Testis (tissue), 3 donors: ENCODE measurements around the gene L1CAM. TPM values are rescaled to one million over a fixed set of nuclear protein-coding genes. Genes with fewer than 3 reads are reported as not detected.

Experiments
- DNase-seq: peaks from one replicate; pipeline ENCODE4 v3.0.0-alpha.2; 2019
- H3K27ac ChIP-seq, 2 donors: fragments of 200-600 bp; sonication (generic); one replicate each; pipeline ENCODE4 v1.5.1; 2019
- H3K27me3 ChIP-seq: fragments of 200-600 bp; sonication (generic); one replicate; pipeline ENCODE4 v1.5.1; 2019
- H3K36me3 ChIP-seq: fragments of 200-600 bp; sonication (generic); one replicate; pipeline ENCODE4 v1.5.1; 2017; ENCODE audit warnings: low read depth; ENCODE audit errors: missing control alignments
- H3K4me1 ChIP-seq: fragments of 200-600 bp; sonication (generic); one replicate; pipeline ENCODE4 v1.5.1; 2019
- H3K4me3 ChIP-seq, 2 donors: fragments of 200-600 bp; sonication (generic); one replicate each; pipeline ENCODE4 v1.5.1; 2017 to 2019
- H3K9me3 ChIP-seq: fragments of 200-600 bp; sonication (generic); one replicate; pipeline ENCODE4 v1.5.1; 2017
- CTCF ChIP-seq, 3 experiments: fragments of 450-650 bp in 2 of 3; fragments of 200-600 bp in 1 of 3; sonication (generic) in 1 of 3; IDR thresholded peaks; one replicate each; pipeline ENCODE4 v1.5.1; 2016 to 2019; ENCODE audit warnings: antibody characterized with exemption in 3 of 3, mild to moderate bottlenecking in 2 of 3, moderate library complexity in 1 of 3
- POLR2A ChIP-seq: fragments of 450-650 bp; IDR thresholded peaks from one replicate; pipeline ENCODE4 v1.6.1; 2017; ENCODE audit warnings: antibody characterized with exemption, mild to moderate bottlenecking, moderate library complexity
- WGBS, 2 donors: methylation state at CpG; one replicate each; pipeline ENCODE4 v1.1.5; 2018; 5-methylcytosine and 5-hydroxymethylcytosine counted together
- intact Hi-C: fragments of 100-400 bp; cut with DNase I; formaldehyde crosslinking; loops from one replicate; pipeline ENCODE4 v1.15.1; 2023; ENCODE audit warnings: low total_unique reads
- polyA plus RNA-seq: library from polyadenylated mRNA; stranded (reverse); fragments of 350-450 nt; fragmentation: Illumina TruSeq; extraction: RNeasy Lipid Tissue Mini Kit (QIAGEN cat#74804); gene quantifications from one replicate; pipeline ENCODE4 v1.2.3, GENCODE V29; 2014; ENCODE audit warnings: low read depth, low replicate concordance; ENCODE audit not compliant: insufficient read depth
- total RNA-seq, 2 donors: library from RNA; depleted of rRNA; stranded (reverse); fragments of >200 nt; gene quantifications; one replicate each; pipeline ENCODE4 v1.2.3, GENCODE V29; 2016

Gene L1CAM
- total and polyA plus RNA-seq, 3 donors from 2014 or later = 1.7 to 4.5 (median 2.5) TPM

- Histone ChIP-seq H3K4me3 (no peak overlapping the region), H3K9me3 (no peaks in the 10 kb centered on the region), H3K27me3 (no peaks in the 10 kb centered on the region), H3K36me3 (no peaks in the 10 kb centered on the region), H3K4me1 (no peaks in the 10 kb centered on the region), H3K27ac (no peak overlapping the region)
- intact Hi-C loops = no loop called here
- no peak for TF ChIP-seq CTCF (IDR thresholded peaks at IDR 0.05)
- TF ChIP-seq POLR2A = no peak
- DNase-seq = no peak
- WGBS, 2 donors = 61 to 73% methylated on average over 3 of the region's 3 CpGs
Measured at GRCh38 chrX:153853180-153853901, 32.6 kb downstream of the L1CAM start.

- Histone ChIP-seq H3K9me3 (no peaks in the 10 kb centered on the region), H3K36me3 (no peaks in the 10 kb centered on the region), H3K27ac (no peak overlapping the region), H3K4me1 (no peaks in the 10 kb centered on the region), H3K4me3 (no peak overlapping the region), H3K27me3 (no peaks in the 10 kb centered on the region)
- no peak for DNase-seq
- no peak for TF ChIP-seq CTCF (IDR thresholded peaks at IDR 0.05)
- WGBS, 2 donors = 68 to 88% methylated on average over 3 of the region's 3 CpGs
- intact Hi-C loops = no loop called here
Measured at GRCh38 chrX:153851981-153852380, 34.0 kb downstream of the L1CAM start.

GRCh38 chrX:153848325-153848724 lies 37.6 kb downstream of the L1CAM start:
- H3K4me3 ChIP-seq = no peak overlapping the region
- intact Hi-C loops = no loop called here
- no peaks in the 10 kb centered on the region for H3K36me3 ChIP-seq
- no peak for DNase-seq
- no peaks in the 10 kb centered on the region for H3K9me3 ChIP-seq
- H3K27me3 ChIP-seq = no peaks in the 10 kb centered on the region
- TF ChIP-seq POLR2A (no peak), CTCF (IDR thresholded peaks at IDR 0.05) (no peak)
- no peaks in the 10 kb centered on the region for H3K4me1 ChIP-seq
- H3K27ac ChIP-seq = no peak overlapping the region
- WGBS, 2 donors = 75 to 83% methylated on average over 2 to 3 of the region's 3 CpGs

GRCh38 chrX:153845842-153846241 lies 40.1 kb downstream of the L1CAM start:
- Histone ChIP-seq H3K4me1 (no peaks in the 10 kb centered on the region), H3K36me3 (no peaks in the 10 kb centered on the region), H3K4me3 (no peak overlapping the region), H3K27me3 (no peaks in the 10 kb centered on the region), H3K9me3 (no peaks in the 10 kb centered on the region), H3K27ac (no peak overlapping the region)
- DNase-seq = no peak
- intact Hi-C loops = no loop called here
- TF ChIP-seq POLR2A (no peak), CTCF (IDR thresholded peaks at IDR 0.05) (no peak)
- WGBS, 2 donors = 28 to 32% methylated on average over 3 of the region's 3 CpGs

GRCh38 chrX:153845195-153845594 lies 40.8 kb downstream of the L1CAM start:
- no peak for DNase-seq
- H3K27me3 ChIP-seq = no peaks in the 10 kb centered on the region
- H3K9me3 ChIP-seq = no peaks in the 10 kb centered on the region
- H3K4me3 ChIP-seq = no peak overlapping the region
- TF ChIP-seq CTCF (IDR thresholded peaks at IDR 0.05) = no peak
- 49 to 65% methylated on average over 5 to 6 of the region's 6 CpGs for WGBS, 2 donors
- H3K27ac ChIP-seq = no peak overlapping the region
- intact Hi-C loops = no loop called here
- no peaks in the 10 kb centered on the region for H3K36me3 ChIP-seq
- no peaks in the 10 kb centered on the region for H3K4me1 ChIP-seq
